CD14-positive monocyte (primary cell): Measurements from ENCODE around the gene KCTD16. TPM values are rescaled to one million over a fixed set of nuclear protein-coding genes. Genes with fewer than 3 reads are reported as not detected.

ENCODE experiments used
- DNase-seq, 3 donors: peaks; one replicate each; pipeline ENCODE4 v3.0.0-alpha.2; 2011 to 2022
- H2AFZ ChIP-seq: 2 replicates; pipeline ENCODE4 v1.6.0; 2012; ENCODE audit warnings: mild to moderate bottlenecking, low read depth, low read length, inconsistent platforms; ENCODE audit not compliant: insufficient read depth, poor library complexity, severe bottlenecking
- H3K27ac ChIP-seq, 2 donors: 1 replicate in 1 of 2; 2 replicates in 1 of 2; pipeline ENCODE4 v1.5.1; 2012 to 2013; ENCODE audit warnings: low read length in 2 of 2, control low read depth in 1 of 2, inconsistent platforms in 1 of 2, low read depth in 1 of 2, mild to moderate bottlenecking in 1 of 2
- H3K27me3 ChIP-seq, 2 donors: one replicate each; pipeline versions ENCODE4 v1.6.0 to v1.6.1; 2011 to 2013; ENCODE audit warnings: low read length in 2 of 2; ENCODE audit not compliant: control insufficient read depth in 2 of 2, insufficient read depth in 2 of 2
- H3K36me3 ChIP-seq, 2 donors: replicated peaks in 1 of 2; 1 replicate in 1 of 2; 2 replicates in 1 of 2; pipeline versions ENCODE4 v1.5.1 to v1.6.1; 2012 to 2013; ENCODE audit warnings: low read length in 2 of 2, control low read depth in 1 of 2, inconsistent platforms in 1 of 2, mild to moderate bottlenecking in 1 of 2; ENCODE audit not compliant: insufficient read depth in 2 of 2, control insufficient read depth in 1 of 2
- H3K4me1 ChIP-seq, 2 donors: 1 replicate in 1 of 2; 2 replicates in 1 of 2; pipeline versions ENCODE4 v1.5.1 to v1.6.1; 2012 to 2013; ENCODE audit warnings: low read length in 2 of 2, control low read depth in 1 of 2, inconsistent platforms in 1 of 2, mild to moderate bottlenecking in 1 of 2, moderate library complexity in 1 of 2; ENCODE audit not compliant: insufficient read depth in 2 of 2, control insufficient read depth in 1 of 2
- H3K4me2 ChIP-seq: replicated peaks from 2 replicates; pipeline ENCODE3; 2012; ENCODE audit warnings: low read length, moderate library complexity, mild to moderate bottlenecking; ENCODE audit not compliant: poor library complexity, severe bottlenecking; ENCODE audit errors: extremely low read depth
- H3K4me3 ChIP-seq, 3 experiments: fragments of 200-600 bp in 1 of 3; sonication (generic) in 1 of 3; replicated peaks in 1 of 3; 1 replicate in 2 of 3; 2 replicates in 1 of 3; pipeline ENCODE4 v1.5.1; 2011 to 2013; ENCODE audit warnings: low read length in 3 of 3, mild to moderate bottlenecking in 3 of 3, control low read depth in 2 of 3, low read depth in 2 of 3, inconsistent platforms in 1 of 3, moderate library complexity in 1 of 3
- H3K79me2 ChIP-seq: 2 replicates; pipeline ENCODE4 v1.6.0; 2012; ENCODE audit warnings: mild to moderate bottlenecking, control low read depth, inconsistent platforms, low read length, moderate library complexity; ENCODE audit not compliant: insufficient read depth
- H3K9ac ChIP-seq: 2 replicates; pipeline ENCODE4 v1.6.0; 2017; ENCODE audit warnings: low read length, mild to moderate bottlenecking; ENCODE audit not compliant: insufficient read depth, poor library complexity, severe bottlenecking
- H3K9me3 ChIP-seq, 2 donors: replicated peaks in 1 of 2; 1 replicate in 1 of 2; 2 replicates in 1 of 2; pipeline versions ENCODE4 v1.5.1 to v1.6.1; 2012 to 2013; ENCODE audit warnings: low read length in 2 of 2, control low read depth in 1 of 2; ENCODE audit not compliant: control insufficient read depth in 1 of 2, insufficient read depth in 1 of 2
- H4K20me1 ChIP-seq: 2 replicates; pipeline ENCODE4 v1.6.0; 2012; ENCODE audit warnings: mild to moderate bottlenecking, low read length, control low read depth, moderate library complexity; ENCODE audit not compliant: insufficient read depth
- H3K27ac Mint-ChIP-seq, 7 donors: one replicate each; pipeline ENCODE4 v1.8.0; 2020; ENCODE audit warnings: mild to moderate bottlenecking in 7 of 7, mixed read lengths in 7 of 7, moderate library complexity in 6 of 7, inconsistent platforms in 2 of 7
- H3K27me3 Mint-ChIP-seq, 3 donors: one replicate each; pipeline ENCODE4 v1.8.0; 2021 to 2022; ENCODE audit warnings: low read depth in 3 of 3, mild to moderate bottlenecking in 3 of 3, mixed read lengths in 3 of 3, moderate library complexity in 3 of 3, inconsistent platforms in 1 of 3
- H3K36me3 Mint-ChIP-seq, 2 donors: one replicate each; pipeline ENCODE4 v1.8.0; 2020; ENCODE audit warnings: mixed read lengths in 2 of 2, inconsistent platforms in 1 of 2, mild to moderate bottlenecking in 1 of 2
- H3K4me1 Mint-ChIP-seq: one replicate; pipeline ENCODE4 v1.8.0; 2020; ENCODE audit warnings: mild to moderate bottlenecking, mixed read lengths
- H3K4me3 Mint-ChIP-seq, 2 donors: one replicate each; pipeline ENCODE4 v1.8.0; 2020; ENCODE audit warnings: mild to moderate bottlenecking in 2 of 2, mixed read lengths in 2 of 2, moderate library complexity in 1 of 2
- H3K9me3 Mint-ChIP-seq, 7 donors: one replicate each; pipeline ENCODE4 v1.8.0; 2020 to 2022; ENCODE audit warnings: mixed read lengths in 7 of 7, mild to moderate bottlenecking in 6 of 7, moderate library complexity in 6 of 7, inconsistent platforms in 2 of 7
- WGBS: methylation state at CpG from one replicate; pipeline ENCODE4 v1.1.5; 2013; ENCODE audit warnings: missing lambda C conversion rate; ENCODE audit not compliant: insufficient coverage; 5-methylcytosine and 5-hydroxymethylcytosine counted together
- intact Hi-C, 2 donors: fragments of 100-400 bp; cut with micrococcal nuclease; formaldehyde crosslinking; loops; one replicate each; pipeline versions ENCODE4 v1.15.0 to v1.15.1; 2023
- polyA plus RNA-seq, 3 donors: library from polyadenylated mRNA; depleted of rRNA in 1 of 3; unstranded in 2 of 3; stranded (reverse) in 1 of 3; fragments of 300-500 nt in 2 of 3; fragments of >200 nt in 1 of 3; fragmentation: Illumina TruSeq in 2 of 3; gene quantifications; 1 replicate in 2 of 3; 2 replicates in 1 of 3; pipeline ENCODE4 v1.2.3, GENCODE V29; 2012 to 2021
- TF ChIP-seq, protein P1 (sequence below): fragments of 200-600 bp; IDR thresholded peaks from one replicate; pipeline ENCODE4 v1.8.0; 2022; ENCODE audit warnings: antibody characterized with exemption, mild to moderate bottlenecking

The KCTD16 gene
- polyA plus RNA-seq, 3 donors: not detected

DNA sequence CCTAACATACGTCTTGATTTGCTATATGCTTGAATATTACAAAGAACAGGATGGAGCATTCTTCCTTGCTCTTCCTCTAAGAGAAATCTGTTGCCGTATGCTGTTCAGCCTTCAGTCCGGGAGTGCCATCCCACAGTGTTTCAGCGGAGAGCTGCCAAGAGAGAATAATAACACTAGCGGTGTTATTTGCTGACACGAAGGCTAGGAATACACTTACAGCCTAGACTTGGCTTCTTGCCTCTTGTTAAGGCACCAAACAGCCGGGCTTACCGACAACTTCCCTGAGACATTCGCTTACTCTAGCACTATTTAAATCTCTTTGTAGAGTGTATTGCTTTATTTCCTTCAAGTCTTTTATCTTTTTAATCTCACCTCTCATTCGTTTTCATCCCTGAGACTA, 31.4 kb downstream of the KCTD16 start:
- Histone ChIP-seq H3K79me2 (no peaks in the 10 kb centered on the region), H3K4me3 (no peak overlapping the region), H3K4me2 (no peak overlapping the region), H3K36me3 (no peaks in the 10 kb centered on the region), H4K20me1 (no peaks in the 10 kb centered on the region), H3K4me1 (no peaks in the 10 kb centered on the region), H3K27me3 (peaks cover 32 to 37% of the 10 kb centered on the region in 2 donors), H3K9me3 (no peaks in the 10 kb centered on the region), H2AFZ (no peak overlapping the region), H3K27ac (no peak overlapping the region), H3K9ac (no peak overlapping the region)
- intact Hi-C loops: loop anchor here in 1 of 2 donors (5.0 to 10.0 kb wide), 2 partner anchors 1623 to 1845 kb away; no protein-coding TSS in a partner anchor
- TF ChIP-seq, protein P1, sequence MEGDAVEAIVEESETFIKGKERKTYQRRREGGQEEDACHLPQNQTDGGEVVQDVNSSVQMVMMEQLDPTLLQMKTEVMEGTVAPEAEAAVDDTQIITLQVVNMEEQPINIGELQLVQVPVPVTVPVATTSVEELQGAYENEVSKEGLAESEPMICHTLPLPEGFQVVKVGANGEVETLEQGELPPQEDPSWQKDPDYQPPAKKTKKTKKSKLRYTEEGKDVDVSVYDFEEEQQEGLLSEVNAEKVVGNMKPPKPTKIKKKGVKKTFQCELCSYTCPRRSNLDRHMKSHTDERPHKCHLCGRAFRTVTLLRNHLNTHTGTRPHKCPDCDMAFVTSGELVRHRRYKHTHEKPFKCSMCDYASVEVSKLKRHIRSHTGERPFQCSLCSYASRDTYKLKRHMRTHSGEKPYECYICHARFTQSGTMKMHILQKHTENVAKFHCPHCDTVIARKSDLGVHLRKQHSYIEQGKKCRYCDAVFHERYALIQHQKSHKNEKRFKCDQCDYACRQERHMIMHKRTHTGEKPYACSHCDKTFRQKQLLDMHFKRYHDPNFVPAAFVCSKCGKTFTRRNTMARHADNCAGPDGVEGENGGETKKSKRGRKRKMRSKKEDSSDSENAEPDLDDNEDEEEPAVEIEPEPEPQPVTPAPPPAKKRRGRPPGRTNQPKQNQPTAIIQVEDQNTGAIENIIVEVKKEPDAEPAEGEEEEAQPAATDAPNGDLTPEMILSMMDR: no peak
- H3K27me3 Mint-ChIP-seq: peaks cover 28 to 39% (median 35%) of the 10 kb centered on the region in 3 donors
- 98% methylated on average over 5 of the region's 10 CpGs for WGBS
- H3K36me3 Mint-ChIP-seq: no peaks in the 10 kb centered on the region
- no peak for DNase-seq
- H3K4me1 Mint-ChIP-seq: peaks cover 7% of the 10 kb centered on the region
- no peaks in the 10 kb centered on the region for H3K9me3 Mint-ChIP-seq
- no peak overlapping the region for H3K27ac Mint-ChIP-seq
- no peak overlapping the region for H3K4me3 Mint-ChIP-seq

DNA sequence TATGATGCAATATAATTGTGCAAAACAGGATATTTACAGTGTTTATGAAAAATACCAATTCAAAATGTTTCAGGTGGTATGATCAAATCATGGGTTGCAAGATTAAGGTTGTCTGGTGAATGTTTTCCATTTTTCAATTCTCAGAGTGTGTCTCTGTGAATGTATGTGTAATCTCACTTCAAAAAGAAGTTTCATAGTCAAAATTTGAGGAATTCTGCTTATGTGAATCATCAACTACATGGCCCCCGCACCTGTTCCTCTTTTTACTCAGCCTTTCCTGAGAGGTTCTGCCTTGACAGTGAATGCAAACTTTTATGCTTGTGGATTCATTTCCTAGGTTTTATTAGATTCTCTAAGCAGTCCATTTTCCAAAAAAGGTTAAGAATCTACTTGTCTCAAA, 32.1 kb downstream of the KCTD16 start:
- Mint-ChIP-seq H3K36me3 (no peaks in the 10 kb centered on the region), H3K27me3 (peaks cover 26 to 40% (median 38%) of the 10 kb centered on the region in 3 donors), H3K4me1 (peaks cover 7% of the 10 kb centered on the region), H3K27ac (no peak overlapping the region), H3K9me3 (no peaks in the 10 kb centered on the region), H3K4me3 (no peak overlapping the region)
- no CpG with 5 or more reads among the region's 1 CpG for WGBS
- Histone ChIP-seq H3K9me3 (no peaks in the 10 kb centered on the region), H3K4me1 (no peaks in the 10 kb centered on the region), H3K4me2 (no peak overlapping the region), H3K36me3 (no peaks in the 10 kb centered on the region), H3K9ac (no peak overlapping the region), H2AFZ (no peak overlapping the region), H4K20me1 (no peaks in the 10 kb centered on the region), H3K79me2 (no peaks in the 10 kb centered on the region), H3K4me3 (no peak overlapping the region), H3K27ac (no peak overlapping the region), H3K27me3 (peaks cover 32 to 43% of the 10 kb centered on the region in 2 donors)
- peak; percentile 21 to 62 (median 59) for DNase-seq
- intact Hi-C loops: loop anchor here in 1 of 2 donors (5.0 to 10.0 kb wide), 2 partner anchors 1622 to 1845 kb away; no protein-coding TSS in a partner anchor
- TF ChIP-seq, protein P1: no peak
